ENCODE results near the gene ADD3.

- TF ChIP-seq GATA2 (IDR thresholded peaks at IDR 0.05; ENCODE audit: low read depth, low read length), result no peak
- TF ChIP-seq GATA3 (IDR thresholded peaks at IDR 0.05; ENCODE audit: low read depth, low read length), result no peak
These were observed 32.3 kb upstream of the ADD3 start for GRCh38 chr10:109975244-109976190.
